Osteoblast (primary cell): ENCODE measurements around the gene DNAJC5. TPM values are rescaled to one million over a fixed set of nuclear protein-coding genes. Genes with fewer than 3 reads are reported as not detected.
A peak's percentile ranks its signal among the peaks of the same experiment; 100 is the strongest.

Experiments used
- DNase-seq: peaks from one replicate; pipeline ENCODE4 v3.0.0; 2011; ENCODE audit warnings: low spot score, mixed read lengths; ENCODE audit not compliant: insufficient read length; ENCODE audit errors: missing footprints
- H2AFZ ChIP-seq: 2 replicates; pipeline ENCODE4 v1.6.0; 2011; ENCODE audit warnings: mild to moderate bottlenecking, low read length
- H3K27ac ChIP-seq: 2 replicates; pipeline ENCODE4 v1.5.1; 2011; ENCODE audit warnings: mild to moderate bottlenecking, low read depth, low read length, moderate library complexity
- H3K27me3 ChIP-seq: 2 replicates; pipeline ENCODE4 v1.6.0; 2012; ENCODE audit warnings: mild to moderate bottlenecking, control low read depth, inconsistent platforms, low read length, moderate library complexity; ENCODE audit not compliant: insufficient read depth
- H3K36me3 ChIP-seq: 2 replicates; pipeline ENCODE4 v1.5.1; 2011; ENCODE audit warnings: mild to moderate bottlenecking, low read length, control low read depth, moderate library complexity; ENCODE audit not compliant: insufficient read depth
- H3K4me1 ChIP-seq: 2 replicates; pipeline ENCODE4 v1.5.1; 2011; ENCODE audit warnings: mild to moderate bottlenecking, low read length, control low read depth, moderate library complexity; ENCODE audit not compliant: insufficient read depth
- H3K4me2 ChIP-seq: 2 replicates; pipeline ENCODE4 v1.6.0; 2011; ENCODE audit warnings: mild to moderate bottlenecking, low read length; ENCODE audit not compliant: insufficient read depth
- H3K4me3 ChIP-seq: fragments of 200-600 bp; sonication (generic); 3 replicates; pipeline ENCODE4 v1.5.1; 2012; ENCODE audit warnings: mild to moderate bottlenecking, low read length, inconsistent platforms; ENCODE audit not compliant: insufficient read depth
- H3K79me2 ChIP-seq: 2 replicates; pipeline ENCODE4 v1.6.0; 2012; ENCODE audit warnings: mild to moderate bottlenecking, low read length, control low read depth, inconsistent platforms; ENCODE audit not compliant: insufficient read depth
- H3K9me3 ChIP-seq: 2 replicates; pipeline ENCODE4 v1.5.1; 2011; ENCODE audit warnings: low read depth, low read length, control low read depth
- H4K20me1 ChIP-seq: 2 replicates; pipeline ENCODE4 v1.6.0; 2012; ENCODE audit warnings: mild to moderate bottlenecking, low read length, control low read depth; ENCODE audit not compliant: insufficient read depth
- total RNA-seq: library from RNA; depleted of rRNA; stranded (reverse); fragments of >200 nt; gene quantifications from 2 replicates; pipeline ENCODE4 v1.2.3, GENCODE V29; 2012
- TF ChIP-seq, protein P1 (sequence below): IDR thresholded peaks from 2 replicates; pipeline ENCODE4 v1.5.1; 2011; ENCODE audit warnings: mild to moderate bottlenecking, low read depth, low read length, moderate library complexity; ENCODE audit errors: extremely low read depth

DNAJC5 gene
- total RNA-seq, 1 donor: 53.9 TPM

DNA sequence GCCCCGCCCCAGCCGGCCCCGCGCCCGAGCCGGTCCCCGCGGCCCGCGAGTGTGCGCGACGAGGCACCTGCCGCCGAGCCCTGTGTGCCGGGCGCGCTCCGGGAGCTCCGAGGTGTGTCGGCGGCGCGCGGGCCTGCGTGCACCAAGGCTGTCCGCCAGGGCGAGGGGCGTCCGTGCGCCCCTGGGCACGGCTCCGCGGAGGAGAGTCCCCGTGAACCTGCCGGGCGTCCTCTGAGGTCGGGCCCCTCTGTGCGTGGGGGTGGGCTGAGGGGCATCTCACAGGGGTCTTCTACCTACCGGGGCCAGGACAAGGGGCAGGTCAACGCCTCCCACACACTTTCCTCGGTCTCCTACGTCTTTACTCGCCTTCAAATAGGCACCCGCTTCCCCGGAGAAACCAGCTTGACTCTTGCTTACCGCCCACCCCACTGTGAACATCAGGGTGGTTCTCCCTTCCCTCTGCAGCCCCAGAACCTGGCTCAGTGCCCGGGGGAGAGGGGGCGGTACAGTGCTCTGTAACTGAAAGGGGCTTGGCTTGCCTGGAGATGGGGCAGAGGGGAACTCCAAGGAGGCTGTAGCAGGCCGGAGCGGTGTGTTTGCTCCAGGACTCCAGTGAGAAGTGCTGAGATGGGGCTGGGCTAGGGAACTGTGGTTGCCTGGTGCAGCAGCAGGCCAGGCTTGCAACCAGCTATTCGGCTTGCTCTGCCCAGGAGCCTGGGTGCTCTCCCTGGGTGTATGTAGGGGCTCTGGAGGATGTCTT lies 84.8 kb downstream of the DNAJC5 start, which contains the start of gene SAMD10:
SAMD10 (minus strand) TSS at position 86 of the 760 bp plus-strand sequence. CDS start 175 bp downstream, outside the sequence.
- Histone ChIP-seq H2AFZ (peak within 1 kb of the TSS; percentile 94), H4K20me1 (peaks cover 11% of the 10 kb centered on the region), H3K79me2 (peaks cover 31% of the 10 kb centered on the region), H3K4me2 (peak within 1 kb of the TSS; percentile 95), H3K27me3 (no peaks in the 10 kb centered on the region), H3K4me1 (peaks cover 35% of the 10 kb centered on the region), H3K4me3 (peak within 1 kb of the TSS; percentile 98), H3K27ac (no peak within 1 kb of the TSS), H3K9me3 (no peaks in the 10 kb centered on the region), H3K36me3 (peaks cover 19% of the 10 kb centered on the region)
- peak; percentile 85 for DNase-seq
- TF ChIP-seq, protein P1, sequence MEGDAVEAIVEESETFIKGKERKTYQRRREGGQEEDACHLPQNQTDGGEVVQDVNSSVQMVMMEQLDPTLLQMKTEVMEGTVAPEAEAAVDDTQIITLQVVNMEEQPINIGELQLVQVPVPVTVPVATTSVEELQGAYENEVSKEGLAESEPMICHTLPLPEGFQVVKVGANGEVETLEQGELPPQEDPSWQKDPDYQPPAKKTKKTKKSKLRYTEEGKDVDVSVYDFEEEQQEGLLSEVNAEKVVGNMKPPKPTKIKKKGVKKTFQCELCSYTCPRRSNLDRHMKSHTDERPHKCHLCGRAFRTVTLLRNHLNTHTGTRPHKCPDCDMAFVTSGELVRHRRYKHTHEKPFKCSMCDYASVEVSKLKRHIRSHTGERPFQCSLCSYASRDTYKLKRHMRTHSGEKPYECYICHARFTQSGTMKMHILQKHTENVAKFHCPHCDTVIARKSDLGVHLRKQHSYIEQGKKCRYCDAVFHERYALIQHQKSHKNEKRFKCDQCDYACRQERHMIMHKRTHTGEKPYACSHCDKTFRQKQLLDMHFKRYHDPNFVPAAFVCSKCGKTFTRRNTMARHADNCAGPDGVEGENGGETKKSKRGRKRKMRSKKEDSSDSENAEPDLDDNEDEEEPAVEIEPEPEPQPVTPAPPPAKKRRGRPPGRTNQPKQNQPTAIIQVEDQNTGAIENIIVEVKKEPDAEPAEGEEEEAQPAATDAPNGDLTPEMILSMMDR: no peak

DNA sequence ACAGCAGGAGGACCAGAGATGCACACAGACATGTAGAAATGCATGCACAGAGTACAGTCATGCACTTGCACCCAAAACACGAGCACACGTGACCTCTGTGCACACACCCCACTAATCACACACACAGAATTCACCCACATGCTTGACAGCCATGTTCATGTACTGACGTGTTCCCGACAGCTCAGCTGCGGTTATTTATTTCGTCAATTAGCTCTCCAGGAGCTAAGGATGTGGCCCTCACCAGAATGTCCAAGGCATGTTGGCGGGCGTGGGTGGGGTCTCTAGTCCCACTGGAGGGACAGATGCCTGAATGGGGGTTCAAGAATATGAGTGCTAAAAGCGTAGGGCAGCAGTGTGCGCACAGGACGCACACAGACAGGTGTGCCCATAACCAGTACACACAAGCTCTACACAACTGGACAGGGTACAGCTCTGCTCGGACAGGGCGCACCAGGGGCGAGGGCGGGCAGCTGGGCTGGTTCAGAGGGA lies 85.4 kb downstream of the DNAJC5 start:
- Histone ChIP-seq H3K36me3 (peaks cover 25% of the 10 kb centered on the region), H3K4me3 (peak overlapping the region; percentile 98), H2AFZ (peak overlapping the region; percentile 94), H4K20me1 (peaks cover 11% of the 10 kb centered on the region), H3K4me1 (peaks cover 35% of the 10 kb centered on the region), H3K4me2 (peak overlapping the region; percentile 95), H3K9me3 (no peaks in the 10 kb centered on the region), H3K27ac (peak overlapping the region; percentile 74), H3K27me3 (no peaks in the 10 kb centered on the region), H3K79me2 (peaks cover 32% of the 10 kb centered on the region)
- TF ChIP-seq, protein P1: no peak
- peak; percentile 77 for DNase-seq

DNA sequence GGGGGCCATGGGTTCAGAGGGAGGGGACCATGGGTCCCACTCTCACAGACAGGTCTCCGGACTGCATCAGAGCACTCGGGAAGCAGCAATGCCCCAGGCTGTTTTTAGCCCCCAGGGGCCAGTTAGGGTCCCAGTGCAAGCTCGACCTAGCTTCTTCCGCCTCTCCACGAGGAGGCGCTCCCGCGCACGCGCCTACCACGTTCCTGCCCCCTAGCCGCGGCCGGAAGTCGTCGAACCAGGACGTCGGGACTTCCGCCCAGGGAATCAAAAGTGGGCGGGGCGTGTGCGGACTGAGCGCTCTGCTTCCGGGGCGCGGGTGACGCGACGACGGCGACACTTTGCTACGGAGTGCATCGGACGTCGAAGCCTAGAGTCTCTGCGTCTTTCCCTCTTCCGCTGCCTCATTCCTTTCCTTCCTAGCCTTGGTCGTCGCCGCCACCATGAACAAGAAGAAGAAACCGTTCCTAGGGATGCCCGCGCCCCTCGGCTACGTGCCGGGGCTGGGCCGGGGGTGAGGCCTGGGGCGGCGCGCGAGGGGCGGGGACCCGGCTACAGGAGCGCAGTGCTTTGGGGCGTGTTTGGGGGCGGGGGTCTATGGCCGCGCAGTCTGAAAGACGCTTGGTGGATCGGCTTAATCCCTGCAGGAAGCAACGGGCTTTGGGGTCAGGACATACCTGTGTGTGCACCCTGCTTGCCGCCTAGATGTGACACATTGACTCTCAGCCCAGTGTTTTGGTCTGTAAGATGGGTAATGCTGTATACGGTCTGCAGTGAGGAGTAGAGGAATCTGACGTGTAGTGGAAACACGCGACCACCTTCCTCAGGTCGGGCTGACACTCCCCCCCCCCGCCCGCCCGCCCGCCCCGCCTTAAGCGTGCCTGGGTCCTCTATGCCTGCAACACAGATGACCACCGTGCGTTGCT lies 86.1 kb downstream of the DNAJC5 start, which contains the start of gene PRPF6:
PRPF6 (plus strand) TSS at position 327 of the 923 bp plus-strand sequence; CDS start at position 441, 114 bp downstream.
- no peaks in the 10 kb centered on the region for H3K27me3 ChIP-seq
- peak; percentile 100 for DNase-seq
- H3K9me3 ChIP-seq: no peaks in the 10 kb centered on the region
- H3K4me2 ChIP-seq: peak within 1 kb of the TSS; percentile 95
- peaks cover 35% of the 10 kb centered on the region for H3K4me1 ChIP-seq
- peaks cover 11% of the 10 kb centered on the region for H4K20me1 ChIP-seq
- TF ChIP-seq, protein P1: peak; percentile 76
- peak within 1 kb of the TSS; percentile 98 for H3K4me3 ChIP-seq
- H3K36me3 ChIP-seq: peaks cover 31% of the 10 kb centered on the region
- H3K79me2 ChIP-seq: peaks cover 32% of the 10 kb centered on the region
- peak within 1 kb of the TSS; percentile 74 for H3K27ac ChIP-seq
- H2AFZ ChIP-seq: peak within 1 kb of the TSS; percentile 94
